Measurements from ENCODE around the gene ITSN2. TPM values are rescaled to one million over a fixed set of nuclear protein-coding genes. Genes with fewer than 3 reads are reported as not detected.
A peak's percentile ranks its signal among the peaks of the same experiment; 100 is the strongest.

ITSN2 gene
- total RNA-seq, 2 experiments from 2014 or later = 46.2 to 46.9 TPM

DNA sequence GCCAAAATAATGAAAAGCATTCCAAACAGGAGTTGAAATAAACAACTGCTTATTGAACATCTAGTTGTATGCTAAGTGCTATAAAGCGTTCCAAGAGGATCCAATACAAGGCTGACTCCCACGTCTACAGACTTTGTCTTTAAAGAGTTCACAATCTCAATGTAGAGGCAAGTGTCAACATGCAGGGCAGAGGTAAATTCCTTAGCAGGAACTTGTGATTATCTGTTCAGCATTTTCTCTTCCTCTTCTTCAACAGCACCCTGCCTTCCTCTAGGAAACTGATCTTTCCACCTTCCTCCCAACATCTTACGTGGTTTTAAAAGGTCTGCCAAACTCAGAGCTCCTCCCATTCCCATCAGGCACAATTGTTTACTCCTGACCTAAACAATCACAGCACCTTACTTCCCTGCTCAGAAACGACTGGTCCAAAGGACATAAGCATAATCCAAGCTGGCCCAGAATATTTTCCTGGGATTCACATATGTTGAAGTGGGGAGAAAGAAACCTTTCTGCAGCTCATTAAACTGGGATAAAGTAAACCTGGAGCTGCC, 83.9 kb downstream of the ITSN2 start:
- H3K4me3 Mint-ChIP-seq = no peak overlapping the region
- H3K36me3 Mint-ChIP-seq = peaks cover 4% of the 10 kb centered on the region
- no peaks in the 10 kb centered on the region for H3K9me3 Mint-ChIP-seq
- H3K4me1 Mint-ChIP-seq = no peaks in the 10 kb centered on the region
- no peak overlapping the region for H3K27ac Mint-ChIP-seq
- no peaks in the 10 kb centered on the region for H3K27me3 Mint-ChIP-seq
- no peak for DNase-seq

DNA sequence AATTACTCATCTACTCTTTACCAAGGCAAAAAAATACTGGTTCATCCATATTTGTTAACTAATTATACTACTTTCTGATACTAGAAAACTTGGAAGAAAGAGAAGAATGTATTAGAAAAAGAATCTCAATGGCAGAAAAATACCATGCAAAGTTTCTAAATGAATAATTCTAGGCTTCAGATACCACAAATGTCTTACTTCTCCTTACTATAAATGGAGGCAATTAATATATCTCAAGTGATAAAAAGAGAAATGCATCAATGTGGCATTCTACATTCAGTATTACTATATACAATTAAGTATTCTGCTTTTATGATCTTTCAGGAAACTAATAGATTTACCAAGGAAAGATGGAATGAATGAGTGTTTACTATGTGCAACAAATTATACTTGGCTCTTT, 85.5 kb downstream of the ITSN2 start:
- no peaks in the 10 kb centered on the region for H3K9me3 Mint-ChIP-seq
- no peak for DNase-seq
- H3K27ac Mint-ChIP-seq = no peak overlapping the region
- no peaks in the 10 kb centered on the region for H3K27me3 Mint-ChIP-seq
- H3K4me3 Mint-ChIP-seq = no peak overlapping the region
- no peaks in the 10 kb centered on the region for H3K4me1 Mint-ChIP-seq
- peaks cover 8% of the 10 kb centered on the region for H3K36me3 Mint-ChIP-seq

DNA sequence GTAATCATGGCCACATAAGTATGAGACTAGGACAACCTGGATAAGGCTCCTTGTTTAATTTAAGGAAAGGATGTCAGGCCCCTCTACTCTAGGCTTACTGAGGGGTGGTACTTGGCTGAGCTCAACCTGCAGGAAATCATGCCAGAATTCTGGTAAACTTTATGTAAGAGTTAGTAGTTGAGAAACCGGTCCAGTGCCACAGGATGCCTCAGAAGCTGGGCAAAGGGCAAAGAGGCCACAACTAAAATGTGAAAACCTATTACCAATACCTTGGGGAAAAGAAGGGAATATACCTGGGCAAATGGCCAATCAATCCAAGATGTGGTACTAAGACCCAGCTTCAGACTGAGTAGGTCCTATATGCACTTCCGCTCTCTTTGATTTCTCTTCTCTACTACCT, 86.7 kb downstream of the ITSN2 start:
- Mint-ChIP-seq H3K4me1 (no peaks in the 10 kb centered on the region), H3K27ac (no peak overlapping the region), H3K9me3 (no peaks in the 10 kb centered on the region), H3K36me3 (peaks cover 13% of the 10 kb centered on the region), H3K4me3 (no peak overlapping the region), H3K27me3 (no peaks in the 10 kb centered on the region)
- no peak for DNase-seq

DNA sequence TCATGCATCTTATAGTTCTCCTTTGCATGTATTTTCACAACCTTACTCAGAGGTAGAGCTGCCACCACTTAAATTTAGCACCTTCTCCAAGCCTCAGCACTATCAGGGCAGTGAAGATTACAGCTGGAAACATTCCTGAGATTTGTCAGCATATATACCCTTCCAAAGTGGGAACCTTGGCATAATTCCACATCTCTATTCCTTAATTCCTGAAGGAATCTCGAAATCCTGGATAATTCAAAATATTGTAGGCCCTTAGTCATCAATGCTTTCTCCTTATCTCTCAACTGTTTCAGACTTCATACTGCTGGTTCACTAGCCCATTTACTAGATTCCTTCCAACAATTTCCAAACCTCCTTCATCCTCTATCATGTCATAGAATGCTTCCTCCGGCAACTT, 87.4 kb downstream of the ITSN2 start:
- H3K27ac Mint-ChIP-seq = no peak overlapping the region
- H3K36me3 Mint-ChIP-seq = peaks cover 13% of the 10 kb centered on the region
- no peaks in the 10 kb centered on the region for H3K4me1 Mint-ChIP-seq
- DNase-seq = no peak
- no peak overlapping the region for H3K4me3 Mint-ChIP-seq
- H3K27me3 Mint-ChIP-seq = no peaks in the 10 kb centered on the region
- H3K9me3 Mint-ChIP-seq = no peaks in the 10 kb centered on the region

DNA sequence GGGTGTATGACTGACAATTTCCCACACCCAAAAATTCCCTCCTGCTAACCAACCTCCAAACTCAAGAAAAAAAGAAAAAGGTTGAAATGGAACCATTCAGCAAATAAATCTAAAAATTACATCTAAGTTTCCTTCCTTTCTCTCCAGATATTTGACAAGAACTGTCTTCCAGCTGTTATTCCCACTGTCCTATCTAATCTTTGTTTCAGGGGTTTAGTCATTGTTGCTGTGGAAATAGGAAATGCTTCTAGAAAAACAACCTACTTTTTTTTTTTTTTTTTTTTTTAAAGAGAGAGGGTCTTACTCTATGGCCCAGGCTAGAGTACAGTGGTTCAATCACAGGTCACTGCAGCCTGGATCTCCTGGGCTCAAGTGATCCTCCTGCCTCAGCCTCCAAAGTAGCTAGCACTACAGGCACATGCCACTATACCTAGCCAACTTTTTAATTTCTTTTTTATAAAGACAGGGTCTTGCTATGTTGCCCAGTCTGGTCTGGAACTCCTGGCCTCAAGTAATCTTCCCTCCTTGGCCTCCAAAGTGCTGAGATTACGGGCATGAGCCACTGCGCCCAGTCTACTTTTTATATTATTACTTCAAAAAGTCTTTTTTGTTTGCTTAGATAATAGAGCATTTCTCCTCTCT, 88.1 kb downstream of the ITSN2 start:
- H3K36me3 Mint-ChIP-seq = peaks cover 13% of the 10 kb centered on the region
- no peak overlapping the region for H3K27ac Mint-ChIP-seq
- no peak for DNase-seq
- H3K4me1 Mint-ChIP-seq = no peaks in the 10 kb centered on the region
- H3K9me3 Mint-ChIP-seq = no peaks in the 10 kb centered on the region
- H3K27me3 Mint-ChIP-seq = no peaks in the 10 kb centered on the region
- H3K4me3 Mint-ChIP-seq = no peak overlapping the region

DNA sequence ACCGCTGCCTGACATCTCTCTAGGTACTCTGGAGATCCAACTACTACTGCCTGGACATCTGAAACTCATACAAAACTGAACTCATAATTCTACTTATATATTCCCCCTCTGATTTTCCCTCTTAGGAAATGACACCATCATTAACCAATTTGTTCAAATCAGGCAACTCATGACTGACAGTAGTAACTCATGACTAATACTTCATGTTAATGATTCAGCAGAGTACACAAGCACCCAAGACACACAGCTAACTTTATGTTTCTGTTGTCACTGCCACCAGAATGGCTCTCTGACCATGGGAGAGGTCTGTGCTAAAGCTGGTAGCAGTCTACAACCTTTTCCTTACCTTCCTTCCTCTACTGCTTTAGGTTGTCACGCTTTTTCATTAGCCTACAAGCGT, 91.1 kb downstream of the ITSN2 start:
- H3K9me3 Mint-ChIP-seq = no peaks in the 10 kb centered on the region
- no peak overlapping the region for H3K4me3 Mint-ChIP-seq
- H3K36me3 Mint-ChIP-seq = peaks cover 13% of the 10 kb centered on the region
- DNase-seq = no peak
- no peaks in the 10 kb centered on the region for H3K27me3 Mint-ChIP-seq
- no peak overlapping the region for H3K27ac Mint-ChIP-seq
- H3K4me1 Mint-ChIP-seq = no peaks in the 10 kb centered on the region

DNA sequence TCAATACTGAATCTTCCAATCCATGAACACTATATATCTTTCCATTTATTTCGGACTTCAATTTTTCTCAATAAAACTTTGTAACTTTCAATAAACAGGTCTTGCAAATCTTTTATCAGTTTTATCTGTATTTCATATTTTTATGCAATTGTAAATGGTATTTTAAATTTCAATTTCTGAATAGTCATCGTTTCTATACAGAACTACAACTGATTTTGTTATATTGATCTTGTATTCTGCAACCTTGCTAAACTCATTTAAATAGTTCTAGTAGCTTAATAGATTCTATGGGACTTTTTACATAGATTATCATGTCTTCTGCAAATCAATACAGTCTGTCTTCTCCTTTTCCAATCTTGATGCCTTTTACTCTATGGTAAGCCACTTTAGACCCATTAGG, 95.1 kb downstream of the ITSN2 start:
- H3K4me3 Mint-ChIP-seq = no peak overlapping the region
- no peaks in the 10 kb centered on the region for H3K27me3 Mint-ChIP-seq

DNA sequence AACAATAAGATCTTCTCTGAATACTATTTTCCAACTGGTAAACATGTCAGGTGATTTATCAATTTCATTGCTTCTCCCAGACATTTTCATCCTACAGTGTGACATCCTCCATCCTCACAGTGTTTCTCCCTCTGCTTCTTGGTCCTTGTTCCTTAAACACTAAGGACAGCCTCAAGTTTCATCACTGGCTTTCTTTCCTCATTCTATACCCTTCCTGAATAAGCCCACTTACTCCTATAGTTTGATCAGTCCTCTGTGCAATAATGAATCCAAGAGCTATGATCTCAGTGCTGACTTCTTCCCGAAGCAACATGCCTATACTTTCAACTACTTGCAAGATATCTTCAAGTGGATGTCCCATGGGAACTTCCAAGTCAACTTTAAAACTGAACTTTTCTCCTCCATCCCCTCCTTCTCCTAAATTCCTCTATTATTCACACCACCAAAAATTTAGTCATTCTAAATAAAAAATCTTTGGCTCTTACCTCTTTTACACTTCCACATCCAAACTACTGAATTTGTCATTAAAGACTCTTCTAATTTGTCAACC, 97.8 kb downstream of the ITSN2 start:
- no peaks in the 10 kb centered on the region for H3K9me3 Mint-ChIP-seq
- DNase-seq = no peak
- no peaks in the 10 kb centered on the region for H3K27me3 Mint-ChIP-seq
- peaks cover 3% of the 10 kb centered on the region for H3K36me3 Mint-ChIP-seq
- peaks cover 12% of the 10 kb centered on the region for H3K4me1 Mint-ChIP-seq
- no peak overlapping the region for H3K4me3 Mint-ChIP-seq
- peak overlapping the region; percentile 38 for H3K27ac Mint-ChIP-seq

More for the DNA sequence above, 95.1 kb downstream of the ITSN2 start:
- Mint-ChIP-seq H3K27ac (no peak overlapping the region), H3K9me3 (no peaks in the 10 kb centered on the region), H3K36me3 (peaks cover 8% of the 10 kb centered on the region), H3K4me1 (peaks cover 12% of the 10 kb centered on the region)
- no peak for DNase-seq

DNA sequence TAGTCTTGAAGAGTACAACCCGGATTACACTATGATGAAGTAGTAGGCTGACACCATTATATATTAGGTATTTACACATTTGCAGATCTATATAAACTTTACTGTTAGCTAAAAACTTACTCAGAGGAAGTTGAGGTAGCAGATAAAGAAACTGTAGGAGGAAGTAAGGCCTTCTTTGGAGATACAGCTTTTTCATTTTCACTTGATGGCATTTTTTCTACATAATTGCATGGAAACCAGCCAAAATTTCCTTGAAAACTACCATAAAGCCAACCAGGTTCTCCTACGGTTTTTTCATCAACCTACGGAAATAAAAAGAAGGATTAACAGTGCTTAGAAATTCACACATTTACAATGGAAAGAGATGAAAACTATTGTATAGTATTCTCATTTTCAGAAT, 98.9 kb downstream of the ITSN2 start:
- Mint-ChIP-seq H3K4me3 (no peak overlapping the region), H3K4me1 (peaks cover 12% of the 10 kb centered on the region), H3K27ac (no peak overlapping the region), H3K9me3 (no peaks in the 10 kb centered on the region), H3K27me3 (no peaks in the 10 kb centered on the region), H3K36me3 (peaks cover 3% of the 10 kb centered on the region)
- DNase-seq = no peak

DNA sequence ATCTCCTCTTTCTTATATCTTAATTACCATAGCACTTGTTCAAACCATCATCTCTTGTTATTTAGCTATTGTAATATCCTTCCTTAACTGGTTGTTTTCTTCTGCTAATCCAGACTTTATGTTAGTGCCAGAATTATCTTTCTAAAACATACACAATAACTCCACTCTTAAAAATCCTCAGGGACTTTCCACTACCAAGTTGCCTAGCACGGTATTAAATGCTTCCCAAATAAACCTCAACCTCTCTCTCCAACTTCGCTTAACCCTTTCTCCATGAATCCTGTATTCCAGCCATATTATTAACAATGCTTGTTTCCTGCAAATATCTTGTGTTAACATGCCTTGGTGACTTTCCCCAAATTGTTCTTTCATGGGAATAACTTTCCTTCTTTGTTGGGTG, 101.0 kb downstream of the ITSN2 start:
- DNase-seq = no peak
- Mint-ChIP-seq H3K27me3 (no peaks in the 10 kb centered on the region), H3K27ac (no peak overlapping the region), H3K4me3 (no peak overlapping the region), H3K36me3 (peaks cover 3% of the 10 kb centered on the region), H3K9me3 (no peaks in the 10 kb centered on the region), H3K4me1 (peaks cover 12% of the 10 kb centered on the region)

DNA sequence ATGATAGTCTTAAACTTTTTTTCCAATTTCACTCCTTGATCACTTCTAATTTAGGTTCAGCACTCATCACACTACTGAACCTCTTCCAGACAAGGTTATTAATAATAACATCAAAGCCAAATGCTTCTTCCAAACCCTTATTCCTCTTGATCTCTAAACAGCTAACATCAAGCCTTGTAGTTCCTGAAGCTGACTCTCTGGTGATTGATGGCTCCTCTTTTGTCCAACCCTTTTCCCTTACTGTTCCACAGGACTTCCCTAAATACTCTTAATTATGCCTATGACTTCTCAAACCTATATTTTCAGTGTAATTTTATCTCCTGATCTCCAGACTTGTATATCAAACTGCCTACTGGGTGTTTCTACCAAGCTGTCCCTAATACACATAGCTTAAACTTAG, 101.6 kb downstream of the ITSN2 start:
- Mint-ChIP-seq H3K9me3 (no peaks in the 10 kb centered on the region), H3K27me3 (no peaks in the 10 kb centered on the region), H3K4me1 (peaks cover 12% of the 10 kb centered on the region), H3K27ac (no peak overlapping the region), H3K4me3 (no peak overlapping the region), H3K36me3 (peaks cover 3% of the 10 kb centered on the region)
- no peak for DNase-seq

DNA sequence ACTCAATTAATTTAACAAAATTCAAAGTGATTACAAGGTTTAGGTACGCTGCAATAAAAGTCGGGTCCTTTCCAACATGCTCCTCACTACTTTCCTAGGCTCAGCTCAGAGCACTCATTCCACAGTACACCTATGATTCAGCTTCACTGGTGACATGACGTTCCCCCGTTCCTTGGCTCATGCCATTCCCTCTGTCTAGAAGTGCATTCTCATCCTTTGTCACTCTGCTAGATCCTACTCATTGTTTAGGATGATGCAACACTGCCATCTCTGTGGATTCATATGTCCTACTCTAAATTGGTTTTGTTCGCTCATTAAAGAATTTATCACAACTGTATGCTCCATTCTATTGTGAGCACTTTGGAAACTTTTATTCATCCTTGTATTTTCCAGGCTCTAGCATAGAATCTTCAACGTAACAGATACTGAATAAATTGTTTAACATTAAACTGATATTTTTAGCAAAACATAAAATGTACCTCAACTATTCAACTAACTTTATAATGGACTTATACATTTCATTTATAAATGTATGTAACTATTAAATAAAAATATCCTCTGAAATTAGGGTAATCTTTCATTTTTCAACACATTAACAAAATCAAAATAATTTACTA, 106.9 kb downstream of the ITSN2 start:
- no peak overlapping the region for H3K4me3 Mint-ChIP-seq
- no peaks in the 10 kb centered on the region for H3K4me1 Mint-ChIP-seq
- H3K36me3 Mint-ChIP-seq = no peaks in the 10 kb centered on the region
- H3K27me3 Mint-ChIP-seq = no peaks in the 10 kb centered on the region
- no peak overlapping the region for H3K27ac Mint-ChIP-seq
- no peak for DNase-seq
- H3K9me3 Mint-ChIP-seq = no peaks in the 10 kb centered on the region

DNA sequence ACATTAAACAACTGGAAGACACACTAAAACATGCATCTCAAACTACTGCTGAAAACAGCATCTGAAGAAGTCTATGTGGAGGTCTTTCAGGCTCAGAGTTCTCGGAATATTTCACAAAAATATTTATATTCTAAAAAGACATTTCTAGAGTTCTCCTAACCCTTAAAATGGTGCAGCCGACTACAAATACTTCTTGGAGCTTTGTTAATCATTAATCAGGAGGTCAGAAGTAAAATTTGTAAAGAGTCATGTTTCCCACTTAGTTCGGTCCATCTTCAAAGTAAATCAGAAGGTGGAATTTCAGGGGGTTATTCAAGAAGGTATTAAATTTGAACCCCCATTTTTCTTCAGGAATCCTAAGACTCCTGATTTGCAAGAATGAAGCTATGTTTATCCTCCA, 112.7 kb downstream of the ITSN2 start:
- DNase-seq = no peak
- Mint-ChIP-seq H3K27me3 (no peaks in the 10 kb centered on the region), H3K27ac (no peak overlapping the region), H3K9me3 (no peaks in the 10 kb centered on the region), H3K4me1 (no peaks in the 10 kb centered on the region), H3K36me3 (peaks cover 6% of the 10 kb centered on the region), H3K4me3 (no peak overlapping the region)

DNA sequence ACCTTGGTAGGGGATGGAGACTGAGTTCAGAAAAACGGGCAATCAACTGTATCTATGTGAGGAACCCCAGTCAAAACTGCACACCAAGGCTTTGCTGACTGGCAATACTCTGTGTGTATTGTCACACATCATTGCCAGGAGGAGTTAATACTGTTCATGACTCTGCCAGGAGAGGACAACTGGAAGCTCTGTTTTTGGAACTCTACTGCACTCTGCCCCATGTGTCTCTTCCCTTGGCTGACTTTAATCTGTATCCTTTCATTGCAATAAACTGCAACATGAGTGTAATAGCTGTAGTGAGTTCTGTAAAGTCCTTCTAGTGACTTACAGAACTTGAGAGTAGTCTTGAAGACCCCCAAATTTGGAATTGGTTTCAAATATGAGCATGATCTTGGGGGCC, 113.2 kb downstream of the ITSN2 start:
- Mint-ChIP-seq H3K27me3 (no peaks in the 10 kb centered on the region), H3K9me3 (no peaks in the 10 kb centered on the region), H3K36me3 (peaks cover 6% of the 10 kb centered on the region), H3K4me1 (no peaks in the 10 kb centered on the region), H3K27ac (no peak overlapping the region), H3K4me3 (no peak overlapping the region)
- DNase-seq = no peak

DNA sequence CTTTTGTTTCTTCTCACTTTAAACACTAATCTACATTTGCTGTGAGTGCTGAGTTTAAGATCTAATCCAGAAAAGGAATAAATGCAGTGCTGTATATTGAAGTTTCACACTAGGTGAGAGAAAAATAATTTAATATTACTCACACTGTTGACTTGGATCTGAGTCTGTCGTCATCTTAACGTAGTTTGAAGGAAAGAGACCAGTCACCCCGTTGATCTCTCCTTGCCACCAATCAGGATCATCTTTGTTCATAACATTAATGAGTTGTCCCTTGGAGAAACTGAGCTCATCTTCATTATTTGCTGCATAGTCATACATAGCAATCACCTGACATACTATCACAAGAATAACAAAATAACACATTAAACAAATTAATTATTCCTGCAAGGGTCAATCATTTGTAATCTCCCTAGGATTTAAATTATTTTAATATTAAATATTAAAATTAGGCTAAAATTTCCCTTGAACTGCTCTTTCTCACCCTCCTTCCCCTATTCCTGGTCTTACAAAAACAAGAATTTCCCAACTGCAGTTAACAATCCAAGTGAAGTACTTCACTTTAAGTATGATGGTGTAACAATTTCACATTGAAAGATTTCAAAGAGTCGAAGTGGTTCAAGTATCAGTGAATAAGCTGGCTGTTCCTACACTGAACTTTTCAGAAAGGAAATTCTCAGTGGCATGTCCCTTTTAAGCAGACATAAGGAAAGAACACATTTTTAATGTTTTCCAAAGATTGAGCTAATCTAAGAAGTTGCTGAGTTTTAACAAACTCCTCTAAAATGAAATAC, 114.2 kb downstream of the ITSN2 start:
- Mint-ChIP-seq H3K27me3 (no peaks in the 10 kb centered on the region), H3K9me3 (no peaks in the 10 kb centered on the region), H3K4me1 (no peaks in the 10 kb centered on the region), H3K36me3 (peaks cover 6% of the 10 kb centered on the region), H3K4me3 (no peak overlapping the region), H3K27ac (no peak overlapping the region)
- DNase-seq = no peak

Data from activated naive CD8-positive, alpha-beta T cell treated with anti-CD3 and anti-CD28 coated beads for 36 hours (primary cell).